ENCODE data around the gene PDGFRB. TPM values are rescaled to one million over a fixed set of nuclear protein-coding genes. Genes with fewer than 3 reads are reported as not detected.
A peak's percentile ranks its signal among the peaks of the same experiment; 100 is the strongest.

Gene PDGFRB
- total RNA-seq, 1 donor from 2014 or later: 89.3 TPM

DNA sequence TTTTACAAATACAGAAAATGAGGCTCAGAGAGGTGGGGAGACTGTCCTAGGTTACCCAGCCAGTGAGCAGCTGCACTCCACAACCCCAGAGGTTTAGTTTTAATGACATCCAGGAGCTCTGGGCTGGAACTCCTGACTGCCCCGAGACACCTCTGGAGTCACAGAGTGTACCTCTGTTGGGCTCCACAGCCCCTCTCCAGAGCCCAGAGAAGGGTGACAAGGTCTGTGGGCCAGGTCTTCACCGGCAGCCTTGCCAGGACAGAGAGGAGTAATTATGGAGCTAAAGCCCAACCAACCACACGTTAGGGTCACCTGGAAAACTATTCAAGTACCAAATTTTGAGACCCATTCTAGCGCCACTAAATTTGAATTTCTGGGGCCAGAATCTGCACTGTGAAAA, 22.1 kb upstream of the PDGFRB start:
- no peak overlapping the region for H3K27ac ChIP-seq
- intact Hi-C loops (cut with DNase I): no loop called here

DNA sequence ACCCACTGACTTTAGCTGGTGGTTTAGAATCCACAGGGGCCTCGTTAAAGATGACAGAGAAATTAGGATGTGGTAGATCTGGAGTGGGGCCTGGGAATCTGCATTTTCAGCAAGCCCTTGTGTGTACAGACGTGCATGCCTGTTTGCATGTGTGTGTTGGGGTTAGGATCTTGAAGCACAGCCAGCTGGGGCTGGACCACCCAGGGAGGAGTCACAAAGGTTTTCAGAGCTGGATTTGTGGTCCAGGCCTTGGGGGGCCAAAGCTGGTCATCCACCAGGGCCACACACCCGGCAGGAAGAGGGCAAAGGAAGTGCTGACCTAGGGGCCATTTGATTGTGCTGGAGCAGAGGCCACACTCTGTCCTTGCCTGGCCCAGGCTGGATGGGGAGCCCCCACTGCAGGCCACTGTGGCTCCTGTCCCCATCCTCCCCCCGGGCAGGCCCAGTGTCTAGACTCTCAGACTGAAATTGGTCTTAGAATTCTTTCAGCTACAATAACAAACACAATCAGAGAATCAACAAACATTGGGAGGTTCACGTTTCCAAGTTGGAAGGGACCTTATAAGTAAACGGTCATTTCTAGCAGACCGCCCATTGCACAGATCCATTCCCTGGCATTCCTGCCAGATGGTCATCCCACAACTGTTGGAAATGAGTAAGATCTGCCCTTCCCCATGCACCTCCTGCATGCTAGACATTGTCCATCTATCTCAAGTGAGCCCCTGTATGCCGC, 21.3 kb upstream of the PDGFRB start:
- TF ChIP-seq, protein P1, sequence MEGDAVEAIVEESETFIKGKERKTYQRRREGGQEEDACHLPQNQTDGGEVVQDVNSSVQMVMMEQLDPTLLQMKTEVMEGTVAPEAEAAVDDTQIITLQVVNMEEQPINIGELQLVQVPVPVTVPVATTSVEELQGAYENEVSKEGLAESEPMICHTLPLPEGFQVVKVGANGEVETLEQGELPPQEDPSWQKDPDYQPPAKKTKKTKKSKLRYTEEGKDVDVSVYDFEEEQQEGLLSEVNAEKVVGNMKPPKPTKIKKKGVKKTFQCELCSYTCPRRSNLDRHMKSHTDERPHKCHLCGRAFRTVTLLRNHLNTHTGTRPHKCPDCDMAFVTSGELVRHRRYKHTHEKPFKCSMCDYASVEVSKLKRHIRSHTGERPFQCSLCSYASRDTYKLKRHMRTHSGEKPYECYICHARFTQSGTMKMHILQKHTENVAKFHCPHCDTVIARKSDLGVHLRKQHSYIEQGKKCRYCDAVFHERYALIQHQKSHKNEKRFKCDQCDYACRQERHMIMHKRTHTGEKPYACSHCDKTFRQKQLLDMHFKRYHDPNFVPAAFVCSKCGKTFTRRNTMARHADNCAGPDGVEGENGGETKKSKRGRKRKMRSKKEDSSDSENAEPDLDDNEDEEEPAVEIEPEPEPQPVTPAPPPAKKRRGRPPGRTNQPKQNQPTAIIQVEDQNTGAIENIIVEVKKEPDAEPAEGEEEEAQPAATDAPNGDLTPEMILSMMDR (IDR thresholded peaks at IDR 0.05): no peak
- H3K27me3 ChIP-seq (ENCODE audit: low read depth): no peaks in the 10 kb centered on the region
- no peak overlapping the region for H3K4me3 ChIP-seq
- H3K36me3 ChIP-seq: no peaks in the 10 kb centered on the region
- no peak overlapping the region for H3K27ac ChIP-seq
- DNase-seq (no peak), ATAC-seq (no peak)
- H3K9me3 ChIP-seq: no peaks in the 10 kb centered on the region
- intact Hi-C loops (cut with DNase I): no loop called here
- peaks cover 12% of the 10 kb centered on the region for H3K4me1 ChIP-seq

More for the DNA sequence above, 22.1 kb upstream of the PDGFRB start:
- H3K27me3 ChIP-seq (ENCODE audit: low read depth): no peaks in the 10 kb centered on the region
- TF ChIP-seq, protein P1 (IDR thresholded peaks at IDR 0.05): no peak
- H3K4me1 ChIP-seq: peaks cover 12% of the 10 kb centered on the region
- no peaks in the 10 kb centered on the region for H3K9me3 ChIP-seq
- no peaks in the 10 kb centered on the region for H3K36me3 ChIP-seq
- DNase-seq: no peak
- no peak overlapping the region for H3K4me3 ChIP-seq
- no peak for ATAC-seq

DNA sequence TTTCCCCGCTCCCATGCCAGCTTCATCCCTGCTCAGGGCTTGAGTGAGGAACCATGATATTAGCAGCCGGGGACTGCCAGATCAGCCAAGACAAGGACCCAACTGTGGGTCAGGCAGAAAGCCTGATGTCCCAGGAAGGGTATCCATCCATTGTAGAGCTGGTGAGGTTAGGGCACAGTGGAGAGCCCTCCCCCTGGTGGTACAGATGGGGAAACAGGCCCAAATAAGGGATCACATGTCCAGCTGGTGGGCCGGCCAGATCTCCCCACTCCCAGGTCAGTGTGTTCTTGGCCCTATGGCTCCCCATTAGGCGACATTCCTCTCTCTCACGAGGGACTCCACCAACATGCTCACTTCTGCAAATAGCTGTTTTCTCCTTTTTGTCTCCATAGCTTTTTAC, 19.9 kb upstream of the PDGFRB start:
- H3K27me3 ChIP-seq (ENCODE audit: low read depth): no peaks in the 10 kb centered on the region
- H3K27ac ChIP-seq: no peak overlapping the region
- TF ChIP-seq, protein P1 (IDR thresholded peaks at IDR 0.05): peak; percentile 27
- H3K9me3 ChIP-seq: no peaks in the 10 kb centered on the region
- peaks cover 2% of the 10 kb centered on the region for H3K4me1 ChIP-seq
- ATAC-seq (no peak), DNase-seq (no peak)
- intact Hi-C loops (cut with DNase I): no loop called here
- no peak overlapping the region for H3K4me3 ChIP-seq
- no peaks in the 10 kb centered on the region for H3K36me3 ChIP-seq

DNA sequence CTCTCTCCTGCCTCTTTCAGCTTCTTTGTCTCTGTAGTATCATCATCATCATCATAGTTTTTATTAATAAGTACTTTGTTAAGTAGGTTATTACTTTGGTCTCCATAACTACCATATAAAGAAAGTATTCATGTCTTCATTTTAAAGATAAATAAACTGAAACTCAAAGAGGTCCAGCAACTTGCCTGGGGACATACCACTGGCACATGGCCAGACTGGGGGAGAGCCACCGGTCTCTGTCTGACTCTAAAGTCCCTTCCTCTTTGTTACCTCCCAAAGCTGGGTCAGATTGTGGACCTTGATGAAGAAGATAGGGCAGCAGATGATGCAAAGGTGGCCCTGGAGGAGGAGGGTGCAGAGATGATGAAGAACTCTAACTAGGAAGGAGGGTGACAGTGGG, 19.4 kb upstream of the PDGFRB start:
- TF ChIP-seq, protein P1 (IDR thresholded peaks at IDR 0.05): no peak
- Histone ChIP-seq H3K4me1 (no peaks in the 10 kb centered on the region), H3K36me3 (no peaks in the 10 kb centered on the region), H3K9me3 (no peaks in the 10 kb centered on the region), H3K4me3 (no peak overlapping the region), H3K27ac (no peak overlapping the region), H3K27me3 (ENCODE audit: low read depth) (no peaks in the 10 kb centered on the region)
- DNase-seq (no peak), ATAC-seq (no peak)
- intact Hi-C loops (cut with DNase I): no loop called here

- Histone ChIP-seq H3K4me1 (no peaks in the 10 kb centered on the region), H3K27me3 (ENCODE audit: low read depth) (peaks cover 4% of the 10 kb centered on the region), H3K4me3 (no peak overlapping the region), H3K36me3 (no peaks in the 10 kb centered on the region), H3K27ac (no peak overlapping the region), H3K9me3 (no peaks in the 10 kb centered on the region)
- DNase-seq: no peak
- ATAC-seq: no peak
- intact Hi-C loops (cut with DNase I): no loop called here
- TF ChIP-seq, protein P1 (IDR thresholded peaks at IDR 0.05): no peak
Measured at GRCh38 chr5:150174285-150174684, 18.6 kb upstream of the PDGFRB start.
